HG03045 (cell line): Measurements from ENCODE around the gene EFNB2.

Source experiments
- ATAC-seq: cut with Tn5 transposase; IDR thresholded peaks from one replicate; pipeline ENCODE4 v1.9.1; 2021; ENCODE audit warnings: mild to moderate bottlenecking, moderate library complexity; ENCODE audit not compliant: unreplicated experiment

Gene EFNB2

GRCh38 chr13:106455777-106456176 lies 79.7 kb downstream of the EFNB2 start:
- ATAC-seq, result no peak

DNA sequence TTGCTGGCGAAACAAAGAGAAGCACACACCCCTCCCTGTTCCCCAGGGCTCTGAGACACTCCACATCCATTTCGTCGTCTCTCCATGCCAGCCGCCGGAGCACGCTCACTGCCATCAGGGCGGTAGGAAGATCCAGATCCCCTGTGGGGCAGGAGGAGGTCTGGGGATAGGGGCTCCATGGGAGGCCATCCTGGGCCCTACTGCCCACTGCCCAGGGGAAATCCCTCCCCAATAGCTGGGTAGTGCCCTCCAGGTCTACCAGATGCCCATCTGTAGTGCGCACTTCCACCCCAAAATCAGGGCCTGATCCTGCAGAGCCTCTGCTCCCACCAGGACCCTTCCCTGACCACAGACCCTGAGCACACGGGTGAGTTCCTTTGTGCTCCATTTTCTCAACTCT lies 80.3 kb downstream of the EFNB2 start:
- ATAC-seq, result no peak

GRCh38 chr13:106453101-106453500 lies 82.4 kb downstream of the EFNB2 start:
- ATAC-seq, result no peak

GRCh38 chr13:106450991-106451390 lies 84.5 kb downstream of the EFNB2 start:
- no peak for ATAC-seq

DNA sequence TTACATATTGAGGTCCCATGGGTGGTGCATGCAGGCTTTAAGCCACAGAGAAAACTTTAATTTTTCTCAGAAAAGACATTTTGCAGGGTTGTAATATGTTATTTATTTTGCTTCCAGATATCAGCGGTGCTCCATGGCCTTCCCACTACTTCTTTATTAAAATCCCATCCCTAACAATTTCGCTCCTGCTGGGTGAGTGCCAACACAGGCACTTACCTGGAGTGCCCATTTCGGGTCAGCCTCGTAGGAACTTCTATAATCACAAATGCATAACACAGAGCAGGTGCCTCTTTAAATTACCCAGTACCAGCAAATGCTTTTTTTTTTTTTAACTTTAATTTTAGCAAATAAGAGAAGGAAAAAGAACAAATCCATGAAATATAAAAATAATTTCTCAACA lies 86.4 kb downstream of the EFNB2 start:
- ATAC-seq, result no peak

- no peak for ATAC-seq
These were observed 89.5 kb downstream of the EFNB2 start for GRCh38 chr13:106445996-106446395.

- ATAC-seq, result no peak
These were observed 91.7 kb downstream of the EFNB2 start for GRCh38 chr13:106443607-106444322.

DNA sequence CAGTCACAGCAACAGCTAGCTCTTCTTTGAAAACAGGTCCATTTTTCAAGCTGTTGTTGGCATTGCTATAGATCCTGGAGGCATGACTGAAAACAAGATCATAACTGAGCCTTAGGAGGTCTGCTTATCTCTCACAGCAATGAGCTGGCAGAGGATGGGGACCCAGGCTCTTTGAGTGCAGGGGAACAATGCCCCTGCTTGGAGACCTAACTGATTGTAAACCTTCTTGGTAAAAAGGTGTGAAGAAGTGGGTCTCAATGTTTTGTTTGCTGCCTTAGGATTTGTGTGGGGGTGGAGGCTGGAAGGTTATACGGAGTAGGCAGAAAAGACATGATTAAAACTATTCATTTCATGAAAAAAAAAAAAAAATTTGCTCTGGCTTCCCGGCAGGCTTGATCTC lies 94.6 kb downstream of the EFNB2 start:
- ATAC-seq, result no peak
